ENCODE results near the gene TRIM31. TPM values are rescaled to one million over a fixed set of nuclear protein-coding genes. Genes with fewer than 3 reads are reported as not detected.

TRIM31 gene
- polyA plus RNA-seq, 1 donor, result not detected

DNA sequence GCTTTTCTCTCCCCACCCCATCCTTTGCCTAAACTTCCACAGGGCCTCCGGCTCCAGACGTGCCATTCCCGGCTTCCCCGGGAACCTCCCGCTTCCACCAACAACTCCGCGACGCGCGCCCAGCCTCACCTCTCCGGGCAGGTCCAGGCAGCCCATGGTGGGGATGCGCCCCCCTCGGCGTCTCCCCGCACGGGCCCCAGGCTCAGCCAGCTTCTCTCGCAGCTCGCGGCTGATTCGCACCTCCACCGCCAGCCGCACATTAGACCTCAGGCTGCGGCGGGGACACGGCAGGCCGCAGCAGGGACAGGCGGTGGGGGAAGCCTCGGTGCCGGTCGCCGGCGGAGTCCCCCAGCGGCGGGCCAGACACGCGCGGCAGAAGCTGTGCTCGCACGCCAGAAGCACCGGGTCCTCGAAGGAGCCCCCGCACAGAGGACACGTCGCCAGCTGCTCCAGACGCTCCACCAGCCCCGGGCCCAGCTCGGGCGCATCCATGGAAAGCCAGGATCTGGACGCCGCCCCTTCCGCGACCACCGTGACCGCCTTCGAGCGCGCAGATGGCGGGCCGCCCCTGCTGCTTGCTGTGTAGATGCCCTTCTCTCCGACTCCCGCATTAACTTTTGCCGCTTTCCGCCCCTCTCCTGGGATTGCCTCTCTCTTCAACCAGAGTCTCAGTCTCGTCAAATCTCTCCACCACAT lies 37.6 kb downstream of the TRIM31 start, which contains the start of gene RNF39:
Gene RNF39 (minus strand): TSS at position 676 of the 696 bp plus-strand sequence. CDS start 184 bp downstream, at position 492.
- no peak for DNase-seq

- no peak for DNase-seq
Observed at GRCh38 chr6:30074331-30075093, 38.4 kb downstream of the TRIM31 start.

DNA sequence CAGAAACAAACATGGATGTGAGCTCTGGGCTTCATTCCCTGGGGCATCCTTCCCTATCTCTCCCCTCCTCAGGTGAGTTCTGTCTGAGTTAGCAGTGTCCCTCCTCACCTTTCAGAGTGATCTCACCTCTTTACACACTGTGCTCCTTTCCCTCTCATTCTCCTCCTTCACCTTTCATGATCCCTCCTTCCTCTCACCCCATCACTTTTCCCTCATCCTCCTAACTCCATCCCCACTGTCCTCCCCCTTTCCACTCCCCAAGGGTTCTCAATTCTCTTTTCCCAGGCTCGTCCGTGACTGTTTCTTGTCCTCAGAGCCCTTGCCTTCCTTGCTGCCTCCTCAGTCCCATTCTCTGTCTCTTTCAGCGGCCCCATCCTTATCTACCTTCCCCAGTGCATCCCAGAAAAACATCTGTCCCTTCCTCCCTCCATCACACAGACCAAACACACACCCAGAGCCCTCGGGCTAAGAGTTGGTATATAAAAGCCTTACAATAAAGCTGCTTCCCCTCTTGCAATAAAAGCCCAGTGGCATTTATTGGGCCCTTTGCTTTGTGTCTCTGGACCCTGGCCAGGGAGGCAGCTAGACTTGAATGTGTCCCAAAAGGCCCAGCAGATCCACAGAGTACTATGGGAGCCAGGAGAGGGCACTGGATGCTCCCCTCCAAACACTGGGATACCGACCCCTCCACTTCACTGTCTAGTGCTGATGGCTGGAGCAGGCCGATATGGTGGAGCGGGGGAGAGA lies 39.2 kb downstream of the TRIM31 start:
- no peak for DNase-seq

- DNase-seq, result no peak
Observed at GRCh38 chr6:30071858-30072257, 41.0 kb downstream of the TRIM31 start.

- no peak for DNase-seq
Observed at GRCh38 chr6:30071081-30071818, 41.6 kb downstream of the TRIM31 start.

GRCh38 chr6:30067460-30068139 lies 45.3 kb downstream of the TRIM31 start:
- DNase-seq, result no peak

DNA sequence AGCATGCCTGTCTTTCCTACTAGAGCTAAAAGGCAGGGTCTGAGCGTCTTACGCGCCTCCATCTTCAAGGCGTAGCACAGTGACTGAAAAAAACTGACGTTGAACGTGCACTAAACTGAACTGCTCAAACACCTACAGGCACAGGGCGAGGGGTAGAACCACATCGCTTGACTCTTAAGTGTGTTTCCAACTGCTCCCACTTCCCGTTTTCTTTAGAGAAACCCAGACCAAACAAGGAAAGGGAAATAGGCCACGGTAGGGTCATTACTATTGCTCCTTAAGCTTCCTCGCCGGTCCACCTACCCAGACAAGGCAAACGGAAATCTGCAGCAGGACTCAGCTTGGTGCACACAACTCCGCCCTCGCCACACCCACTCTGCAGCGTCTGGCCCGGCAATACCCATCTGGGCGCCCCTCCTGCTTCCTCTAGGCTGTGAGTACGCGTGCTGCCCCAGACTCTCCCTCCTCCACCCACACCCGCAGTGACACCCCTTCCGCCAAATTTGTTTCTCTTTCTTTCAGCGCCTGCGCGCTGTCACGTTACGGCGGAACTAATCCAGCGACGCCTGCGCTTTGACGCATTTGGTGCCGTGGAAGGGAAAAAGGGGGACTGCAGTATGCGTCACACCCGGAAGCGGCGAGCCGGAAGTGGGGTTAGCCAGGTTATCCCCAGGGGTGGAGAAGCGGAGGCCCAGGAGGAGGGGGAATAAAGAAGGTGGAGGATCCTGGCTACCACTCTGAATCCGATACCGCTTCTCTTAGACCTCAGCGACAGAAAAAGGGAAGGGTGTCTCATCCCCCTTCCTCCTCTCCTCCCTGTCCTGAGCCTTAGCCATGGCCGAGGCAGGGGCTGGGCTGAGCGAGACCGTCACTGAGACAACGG lies 46.1 kb downstream of the TRIM31 start, which contains the start of gene PPP1R11:
Gene PPP1R11 (plus strand): TSS at position 622 of the 883 bp plus-strand sequence. CDS start 213 bp downstream, at position 835.
- peak; percentile 100 for DNase-seq

- no peak for DNase-seq
Observed at GRCh38 chr6:30066082-30066481, 46.8 kb downstream of the TRIM31 start.

DNA sequence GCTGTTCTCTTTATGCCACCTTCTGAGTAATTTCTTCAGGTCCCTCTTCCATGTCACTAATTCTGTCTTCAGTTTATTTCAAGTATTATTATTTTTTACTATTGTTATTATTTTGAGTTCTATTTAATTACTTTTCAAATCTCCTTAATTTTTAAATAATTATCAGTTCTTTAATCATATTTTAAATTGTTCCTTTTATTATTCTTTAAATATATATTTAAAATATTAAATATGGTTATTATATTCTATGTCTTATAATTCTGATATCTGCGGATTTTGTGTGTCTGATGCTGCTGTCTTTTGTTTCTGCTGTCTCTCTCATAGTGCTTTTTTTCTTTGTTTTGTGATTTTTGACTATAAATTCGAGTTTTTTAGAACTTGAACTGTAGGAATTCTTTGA lies 49.6 kb downstream of the TRIM31 start:
- no peak for DNase-seq

GRCh38 chr6:30062471-30063178 lies 50.3 kb downstream of the TRIM31 start:
- DNase-seq, result no peak

GRCh38 chr6:30061858-30062458 lies 50.9 kb downstream of the TRIM31 start:
- peak; percentile 34 for DNase-seq

DNA sequence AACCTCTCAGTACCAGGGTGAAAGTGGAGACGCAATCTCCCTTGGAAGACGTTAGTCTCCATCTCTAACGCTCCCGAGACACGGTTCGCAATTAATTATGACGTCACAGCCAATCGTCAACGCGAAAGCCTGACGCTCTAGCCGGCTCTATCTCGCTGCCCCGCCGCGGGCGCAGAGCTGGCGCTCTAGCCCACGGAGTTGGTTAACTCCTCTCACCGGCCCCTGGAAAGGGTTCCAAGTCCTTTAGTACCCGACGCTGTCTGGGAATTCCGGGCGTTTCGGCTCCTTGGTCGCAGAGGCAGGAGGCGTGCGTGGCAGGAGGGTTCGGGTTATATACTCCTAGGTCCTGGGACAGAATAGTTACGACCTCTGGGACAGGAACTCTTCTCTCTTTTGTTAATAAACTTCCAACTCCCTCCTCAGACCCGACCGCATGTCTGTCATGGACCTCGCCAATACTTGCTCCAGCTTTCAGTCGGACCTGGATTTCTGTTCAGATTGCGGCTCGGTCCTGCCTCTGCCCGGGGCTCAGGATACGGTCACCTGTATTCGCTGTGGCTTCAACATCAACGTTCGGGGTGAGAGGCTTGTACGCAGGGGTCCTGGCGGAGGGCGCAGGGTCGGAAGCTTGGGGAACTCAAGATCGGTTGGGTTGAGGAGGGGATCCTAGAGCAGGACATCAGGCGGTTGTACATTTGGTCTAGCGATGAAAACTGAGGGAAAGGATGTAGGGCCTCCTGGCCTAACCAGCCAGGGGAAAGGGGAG lies 51.6 kb downstream of the TRIM31 start, which contains the start of gene POLR1H:
Gene POLR1H (plus strand): TSS at position 174 of the 766 bp plus-strand sequence. CDS start 260 bp downstream, at position 434.
- DNase-seq, result peak; percentile 94

- no peak for DNase-seq
Observed at GRCh38 chr6:30060606-30061091, 52.2 kb downstream of the TRIM31 start.

GRCh38 chr6:30055513-30055912 lies 57.4 kb downstream of the TRIM31 start:
- DNase-seq, result no peak

- no peak for DNase-seq
Observed at GRCh38 chr6:30053682-30054081, 59.2 kb downstream of the TRIM31 start.

Measured in hindlimb muscle (tissue), 1 donor.